Right lobe of liver (tissue), 4 donors: ENCODE measurements around the gene PKDREJ.

Source experiments
- CTCF ChIP-seq, 4 donors: fragments of 200-600 bp in 3 of 4; fragments of 450-650 bp in 1 of 4; IDR thresholded peaks; one replicate each; pipeline versions ENCODE4 v1.5.1 to v1.8.0; 2016 to 2022; ENCODE audit warnings: antibody characterized with exemption in 4 of 4, mild to moderate bottlenecking in 2 of 4
- POLR2A ChIP-seq: fragments of 450-650 bp; IDR thresholded peaks from one replicate; pipeline ENCODE4 v1.6.1; 2017; ENCODE audit warnings: antibody characterized with exemption, mild to moderate bottlenecking
- donor health status: DM: no; HTN: no; CAD: no.
- donor health status: DM: no; HTN: no; CAD: no.
- donor health status: DM: no; HTN: yes; CAD: no.

GRCh38 chr22:46290843-46291785 lies 28.0 kb upstream of the PKDREJ start:
- TF ChIP-seq CTCF (IDR thresholded peaks at IDR 0.05) = no peak
- TF ChIP-seq POLR2A = no peak
